MM.1S (cell line): ENCODE measurements around the gene ANK2.

Source experiments
- DNase-seq: peaks from one replicate; pipeline ENCODE4 v3.0.0-alpha.2; 2015
- H2AFZ ChIP-seq: fragments of 300-600 bp; sonication (generic); 2 replicates; pipeline ENCODE4 v1.6.0; 2016; ENCODE audit warnings: antibody characterized with exemption, low read length
- H3F3A ChIP-seq: fragments of 300-600 bp; sonication (generic); 2 replicates; pipeline ENCODE4 v1.6.1; 2016; ENCODE audit warnings: mild to moderate bottlenecking, antibody characterized with exemption, low read length, moderate library complexity, mixed read lengths; ENCODE audit not compliant: insufficient read depth
- H3K27ac ChIP-seq: fragments of 300-600 bp; sonication (generic); 2 replicates; pipeline ENCODE4 v1.5.1; 2016; ENCODE audit warnings: mild to moderate bottlenecking, low read length
- H3K27me3 ChIP-seq: fragments of 300-600 bp; sonication (generic); replicated peaks from 2 replicates; pipeline ENCODE4 v1.6.0; 2016; ENCODE audit warnings: low read length; ENCODE audit not compliant: insufficient read depth
- H3K36me3 ChIP-seq: fragments of 300-600 bp; sonication (generic); replicated peaks from 2 replicates; pipeline ENCODE4 v1.6.1; 2016; ENCODE audit warnings: mild to moderate bottlenecking, low read length, mixed read lengths; ENCODE audit not compliant: insufficient read depth
- H3K4me1 ChIP-seq: fragments of 300-600 bp; sonication (generic); 2 replicates; pipeline ENCODE4 v1.6.1; 2016; ENCODE audit warnings: low read length, mixed read lengths
- H3K4me2 ChIP-seq: fragments of 300-600 bp; sonication (generic); 2 replicates; pipeline ENCODE4 v1.6.0; 2016; ENCODE audit warnings: low read depth, low read length
- H3K4me3 ChIP-seq: fragments of 300-600 bp; sonication (generic); 2 replicates; pipeline ENCODE4 v1.5.1; 2016; ENCODE audit warnings: low read length, mixed read lengths
- H3K79me2 ChIP-seq: fragments of 300-600 bp; sonication (generic); 2 replicates; pipeline ENCODE4 v1.6.1; 2016; ENCODE audit warnings: mixed run types, low read length, mixed read lengths
- H3K9ac ChIP-seq: fragments of 300-600 bp; sonication (generic); 2 replicates; pipeline ENCODE4 v1.6.1; 2016; ENCODE audit warnings: low read length, mixed read lengths
- H3K9me2 ChIP-seq: fragments of 300-600 bp; sonication (generic); replicated peaks from 2 replicates; pipeline ENCODE4 v1.6.1; 2016; ENCODE audit warnings: mild to moderate bottlenecking, low read length, mixed read lengths; ENCODE audit not compliant: insufficient read depth
- H3K9me3 ChIP-seq: fragments of 300-600 bp; sonication (generic); replicated peaks from 2 replicates; pipeline ENCODE4 v1.6.1; 2016; ENCODE audit warnings: mild to moderate bottlenecking, low read length, mixed read lengths; ENCODE audit not compliant: insufficient read depth
- H4K20me1 ChIP-seq: fragments of 300-600 bp; sonication (generic); 2 replicates; pipeline ENCODE4 v1.6.1; 2016; ENCODE audit warnings: mild to moderate bottlenecking, low read length, moderate library complexity, mixed read lengths; ENCODE audit not compliant: insufficient read depth
- EZH2 ChIP-seq: fragments of 300-600 bp; sonication (generic); optimal IDR thresholded peaks from 2 replicates; pipeline ENCODE3; 2017; ENCODE audit warnings: low read depth, mild to moderate bottlenecking, antibody characterized with exemption, low read length, mixed read lengths
- EZH2phosphoT487 ChIP-seq: fragments of 300-600 bp; sonication (generic); IDR thresholded peaks from 2 replicates; pipeline ENCODE4 v1.6.1; 2018; ENCODE audit warnings: antibody characterized with exemption, low read length
- TF ChIP-seq, protein P1 (sequence below): fragments of 300-600 bp; sonication (generic); IDR thresholded peaks from 2 replicates; pipeline ENCODE4 v1.5.1; 2016; ENCODE audit warnings: antibody characterized with exemption, low read length, mixed read lengths

Gene ANK2

GRCh38 chr4:113290666-113291065 lies 241.2 kb downstream of the ANK2 start:
- Histone ChIP-seq H4K20me1 (no peaks in the 10 kb centered on the region), H3K4me3 (no peak overlapping the region), H3K9ac (no peak overlapping the region), H3K27me3 (no peaks in the 10 kb centered on the region), H3K9me2 (no peaks in the 10 kb centered on the region), H3K4me2 (no peak overlapping the region), H3K79me2 (no peaks in the 10 kb centered on the region), H3K36me3 (no peaks in the 10 kb centered on the region), H3F3A (no peaks in the 10 kb centered on the region), H3K9me3 (no peaks in the 10 kb centered on the region; the same call in 1 of the 2 replicates), H3K4me1 (no peaks in the 10 kb centered on the region), H3K27ac (no peak overlapping the region), H2AFZ (no peak overlapping the region)
- no peak for DNase-seq
- TF ChIP-seq EZH2phosphoT487 (no peak), EZH2 (no peak)
- TF ChIP-seq, protein P1, sequence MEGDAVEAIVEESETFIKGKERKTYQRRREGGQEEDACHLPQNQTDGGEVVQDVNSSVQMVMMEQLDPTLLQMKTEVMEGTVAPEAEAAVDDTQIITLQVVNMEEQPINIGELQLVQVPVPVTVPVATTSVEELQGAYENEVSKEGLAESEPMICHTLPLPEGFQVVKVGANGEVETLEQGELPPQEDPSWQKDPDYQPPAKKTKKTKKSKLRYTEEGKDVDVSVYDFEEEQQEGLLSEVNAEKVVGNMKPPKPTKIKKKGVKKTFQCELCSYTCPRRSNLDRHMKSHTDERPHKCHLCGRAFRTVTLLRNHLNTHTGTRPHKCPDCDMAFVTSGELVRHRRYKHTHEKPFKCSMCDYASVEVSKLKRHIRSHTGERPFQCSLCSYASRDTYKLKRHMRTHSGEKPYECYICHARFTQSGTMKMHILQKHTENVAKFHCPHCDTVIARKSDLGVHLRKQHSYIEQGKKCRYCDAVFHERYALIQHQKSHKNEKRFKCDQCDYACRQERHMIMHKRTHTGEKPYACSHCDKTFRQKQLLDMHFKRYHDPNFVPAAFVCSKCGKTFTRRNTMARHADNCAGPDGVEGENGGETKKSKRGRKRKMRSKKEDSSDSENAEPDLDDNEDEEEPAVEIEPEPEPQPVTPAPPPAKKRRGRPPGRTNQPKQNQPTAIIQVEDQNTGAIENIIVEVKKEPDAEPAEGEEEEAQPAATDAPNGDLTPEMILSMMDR = no peak

GRCh38 chr4:113292371-113293042 lies 243.1 kb downstream of the ANK2 start:
- Histone ChIP-seq H3K4me3 (no peak overlapping the region), H3K9ac (no peak overlapping the region), H3K4me1 (no peaks in the 10 kb centered on the region), H3K27ac (no peak overlapping the region), H3K9me2 (no peaks in the 10 kb centered on the region), H3K79me2 (no peaks in the 10 kb centered on the region), H3K9me3 (no peaks in the 10 kb centered on the region; the same call in 1 of the 2 replicates), H4K20me1 (no peaks in the 10 kb centered on the region), H3F3A (no peaks in the 10 kb centered on the region), H2AFZ (no peak overlapping the region), H3K36me3 (no peaks in the 10 kb centered on the region), H3K4me2 (no peak overlapping the region), H3K27me3 (no peaks in the 10 kb centered on the region)
- no peak for DNase-seq
- TF ChIP-seq EZH2 = no peak
- TF ChIP-seq, protein P1 = no peak
- no peak for TF ChIP-seq EZH2phosphoT487

DNA sequence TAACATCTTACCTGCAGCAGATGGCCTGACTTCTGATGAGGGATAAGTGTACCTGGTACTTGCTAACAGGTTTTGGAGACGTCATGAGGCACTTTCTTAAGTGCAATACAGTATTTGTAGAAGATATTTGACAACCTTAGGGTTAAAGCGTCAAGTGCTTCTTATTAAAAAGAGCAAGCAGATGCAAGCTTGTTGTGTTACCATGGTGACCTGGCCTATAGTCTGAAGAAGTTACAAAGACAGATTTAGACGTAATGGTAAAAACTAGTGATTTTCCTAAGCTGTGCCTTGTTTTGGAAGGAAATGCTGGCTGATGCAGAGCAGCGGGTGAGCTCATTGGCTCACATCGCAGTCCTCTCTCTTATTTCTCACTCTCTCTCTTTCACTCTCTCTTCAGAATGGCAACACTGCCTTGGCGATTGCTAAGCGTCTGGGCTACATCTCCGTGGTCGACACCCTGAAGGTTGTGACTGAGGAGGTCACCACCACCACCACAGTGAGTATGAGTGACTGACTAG lies 243.6 kb downstream of the ANK2 start:
- H3K4me1 ChIP-seq = no peaks in the 10 kb centered on the region
- no peak overlapping the region for H3K9ac ChIP-seq
- H3K4me2 ChIP-seq = no peak overlapping the region
- DNase-seq = no peak
- H2AFZ ChIP-seq = no peak overlapping the region
- H3K79me2 ChIP-seq = no peaks in the 10 kb centered on the region
- H3K27me3 ChIP-seq = no peaks in the 10 kb centered on the region
- H3K36me3 ChIP-seq = no peaks in the 10 kb centered on the region
- no peaks in the 10 kb centered on the region for H3F3A ChIP-seq
- H3K4me3 ChIP-seq = no peak overlapping the region
- no peak overlapping the region for H3K27ac ChIP-seq
- H3K9me2 ChIP-seq = no peaks in the 10 kb centered on the region
- TF ChIP-seq EZH2 (no peak), EZH2phosphoT487 (no peak)
- TF ChIP-seq, protein P1 = no peak
- H3K9me3 ChIP-seq = no peaks in the 10 kb centered on the region; the same call in 1 of the 2 replicates
- H4K20me1 ChIP-seq = no peaks in the 10 kb centered on the region
